ENCODE measurements around the gene NRXN3. TPM values are rescaled to one million over a fixed set of nuclear protein-coding genes. Genes with fewer than 3 reads are reported as not detected.

Gene NRXN3
- total RNA-seq, 1 donor from 2014 or later, result 19.8 TPM

GRCh38 chr14:78319887-78320635 is 149.9 kb downstream of the NRXN3 start:
- TF ChIP-seq CTCF (conservative IDR thresholded peaks at IDR 0.05), result no peak
- Mint-ChIP-seq H3K36me3 (no peaks in the 10 kb centered on the region), H3K4me1 (ENCODE audit: unreplicated experiment) (peaks cover 22% of the 10 kb centered on the region), H3K27ac (no peak overlapping the region), H3K9me3 (no peaks in the 10 kb centered on the region), H3K4me3 (peak overlapping the region; percentile 26), H3K27me3 (peaks cover 14% of the 10 kb centered on the region)
- DNase-seq (ENCODE audit: extremely low spot score, unreplicated experiment), result no peak

GRCh38 chr14:78324353-78324752 is 154.2 kb downstream of the NRXN3 start:
- no peak for TF ChIP-seq CTCF (conservative IDR thresholded peaks at IDR 0.05)
- no peak overlapping the region for H3K4me3 Mint-ChIP-seq
- H3K4me1 Mint-ChIP-seq (ENCODE audit: unreplicated experiment), result peaks cover 18% of the 10 kb centered on the region
- H3K9me3 Mint-ChIP-seq, result no peaks in the 10 kb centered on the region
- no peak overlapping the region for H3K27ac Mint-ChIP-seq
- peaks cover 18% of the 10 kb centered on the region for H3K27me3 Mint-ChIP-seq
- no peaks in the 10 kb centered on the region for H3K36me3 Mint-ChIP-seq
- DNase-seq (ENCODE audit: extremely low spot score, unreplicated experiment), result no peak

DNA sequence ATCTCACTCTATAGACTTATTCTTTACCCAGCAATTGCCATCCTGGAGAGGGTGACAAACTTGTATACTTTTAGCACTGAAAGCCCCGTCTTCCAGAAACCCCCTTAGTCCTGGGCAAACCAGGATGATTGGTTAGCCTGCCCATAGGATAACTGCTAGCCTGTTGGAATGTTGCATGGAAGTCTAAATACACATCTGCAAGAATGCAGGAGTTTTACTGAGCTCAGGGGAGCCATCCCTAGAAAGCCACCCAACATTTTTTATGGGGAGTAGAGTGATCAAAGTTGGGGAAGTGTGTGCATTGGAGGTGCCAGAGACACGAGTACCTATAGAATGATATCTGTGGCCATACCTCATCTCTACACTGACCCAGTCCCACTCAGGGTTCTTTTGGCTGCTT is 155.7 kb downstream of the NRXN3 start:
- H3K27ac Mint-ChIP-seq, result no peak overlapping the region
- no peak overlapping the region for H3K4me3 Mint-ChIP-seq
- no peaks in the 10 kb centered on the region for H3K36me3 Mint-ChIP-seq
- peaks cover 6% of the 10 kb centered on the region for H3K4me1 Mint-ChIP-seq (ENCODE audit: unreplicated experiment)
- peaks cover 20% of the 10 kb centered on the region for H3K27me3 Mint-ChIP-seq
- DNase-seq (ENCODE audit: extremely low spot score, unreplicated experiment), result no peak
- H3K9me3 Mint-ChIP-seq, result no peaks in the 10 kb centered on the region
- TF ChIP-seq CTCF (conservative IDR thresholded peaks at IDR 0.05), result no peak

- H3K27me3 Mint-ChIP-seq, result peaks cover 11% of the 10 kb centered on the region
- H3K4me1 Mint-ChIP-seq (ENCODE audit: unreplicated experiment), result no peaks in the 10 kb centered on the region
- no peaks in the 10 kb centered on the region for H3K36me3 Mint-ChIP-seq
- H3K4me3 Mint-ChIP-seq, result no peak overlapping the region
- no peak for DNase-seq (ENCODE audit: extremely low spot score, unreplicated experiment)
- no peaks in the 10 kb centered on the region for H3K9me3 Mint-ChIP-seq
- H3K27ac Mint-ChIP-seq, result no peak overlapping the region
- TF ChIP-seq CTCF (conservative IDR thresholded peaks at IDR 0.05), result no peak
Measured at GRCh38 chr14:78327426-78328221, 157.5 kb downstream of the NRXN3 start.

GRCh38 chr14:78329371-78329770 is 159.2 kb downstream of the NRXN3 start:
- no peaks in the 10 kb centered on the region for H3K9me3 Mint-ChIP-seq
- H3K36me3 Mint-ChIP-seq, result no peaks in the 10 kb centered on the region
- peaks cover 17% of the 10 kb centered on the region for H3K27me3 Mint-ChIP-seq
- H3K4me3 Mint-ChIP-seq, result no peak overlapping the region
- TF ChIP-seq CTCF (conservative IDR thresholded peaks at IDR 0.05), result no peak
- no peaks in the 10 kb centered on the region for H3K4me1 Mint-ChIP-seq (ENCODE audit: unreplicated experiment)
- no peak for DNase-seq (ENCODE audit: extremely low spot score, unreplicated experiment)
- no peak overlapping the region for H3K27ac Mint-ChIP-seq
